HG02943 (cell line): Measurements from ENCODE around the gene PPP2R5B.

Experiments used
- ATAC-seq: cut with Tn5 transposase; IDR thresholded peaks from one replicate; pipeline ENCODE4 v1.9.1; 2021; ENCODE audit warnings: mild to moderate bottlenecking, low read depth, moderate library complexity; ENCODE audit not compliant: unreplicated experiment

The PPP2R5B gene

DNA sequence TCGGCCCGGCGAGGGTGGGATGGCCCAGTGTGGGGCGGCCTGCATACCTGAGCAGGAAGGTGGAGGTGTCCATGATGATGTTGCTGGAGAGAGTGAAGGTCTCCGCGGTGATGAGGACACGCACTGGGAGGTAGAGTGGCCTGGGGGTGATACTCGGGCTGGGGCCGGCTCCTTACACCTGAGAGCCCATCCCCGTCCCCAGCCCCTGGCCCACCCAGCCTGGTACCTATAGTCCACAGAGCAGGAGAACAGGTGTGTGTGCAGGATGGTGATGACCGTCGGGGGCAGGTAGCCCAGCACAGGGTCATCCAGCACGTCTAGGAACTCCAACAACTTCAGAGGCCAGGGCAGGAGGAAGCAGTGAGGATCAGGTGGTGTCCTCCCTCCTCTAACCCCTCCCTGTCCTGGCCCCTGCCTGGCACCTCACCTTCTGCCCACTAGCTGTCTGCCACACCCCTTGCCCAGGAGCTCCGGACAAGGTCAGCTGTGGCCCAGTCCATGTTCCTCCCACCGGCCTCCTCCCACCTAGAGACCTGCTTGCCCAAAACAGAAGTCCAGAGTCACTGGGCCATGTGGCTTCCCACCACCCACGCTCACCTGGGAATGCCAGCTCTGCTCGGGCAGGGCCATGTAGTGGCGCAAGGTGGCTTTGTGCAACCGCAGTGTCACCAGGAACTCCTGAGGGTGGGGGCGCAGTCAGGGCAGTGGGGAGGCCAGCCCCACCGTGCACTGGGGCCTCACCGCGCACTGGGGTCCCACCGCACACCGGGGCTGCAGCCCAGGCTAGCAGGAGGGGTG lies 18.8 kb upstream of the PPP2R5B start:
- ATAC-seq, result no peak

DNA sequence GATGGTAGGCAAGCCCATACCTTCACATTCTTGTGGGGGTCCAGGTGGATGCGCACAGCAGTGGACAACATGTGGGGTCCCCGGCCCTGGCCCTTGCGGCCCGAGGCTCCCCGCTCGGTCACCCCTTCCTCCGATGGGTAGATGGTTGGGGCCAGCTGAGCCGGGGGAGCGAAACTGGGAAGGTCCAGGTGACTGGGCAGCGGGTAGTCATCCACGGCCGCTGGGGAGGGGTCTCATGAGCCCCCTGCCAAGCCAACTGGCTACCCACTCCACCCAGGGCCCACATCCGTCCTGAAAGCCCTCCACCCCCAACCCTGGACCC lies 18.2 kb upstream of the PPP2R5B start:
- no peak for ATAC-seq

DNA sequence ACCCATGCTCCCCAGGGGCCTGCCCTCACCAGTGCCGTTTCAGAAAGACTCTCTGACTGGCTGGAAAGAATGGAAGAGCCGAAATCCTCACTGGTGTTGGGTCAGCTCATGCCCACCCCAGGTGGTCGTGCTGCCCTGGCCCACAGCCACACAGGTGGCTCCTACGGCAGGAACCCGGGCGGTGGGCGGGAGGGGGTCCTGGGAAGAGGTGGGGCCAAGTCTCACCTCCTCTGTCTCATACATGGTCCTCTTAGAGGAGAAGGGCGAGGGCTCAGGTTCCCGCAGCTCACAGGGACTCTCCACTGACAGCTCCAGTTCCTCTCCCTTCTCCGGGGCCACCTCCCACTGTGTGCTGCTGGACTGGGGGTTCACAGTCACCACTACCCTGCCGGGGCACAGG lies 15.7 kb upstream of the PPP2R5B start:
- no peak for ATAC-seq

DNA sequence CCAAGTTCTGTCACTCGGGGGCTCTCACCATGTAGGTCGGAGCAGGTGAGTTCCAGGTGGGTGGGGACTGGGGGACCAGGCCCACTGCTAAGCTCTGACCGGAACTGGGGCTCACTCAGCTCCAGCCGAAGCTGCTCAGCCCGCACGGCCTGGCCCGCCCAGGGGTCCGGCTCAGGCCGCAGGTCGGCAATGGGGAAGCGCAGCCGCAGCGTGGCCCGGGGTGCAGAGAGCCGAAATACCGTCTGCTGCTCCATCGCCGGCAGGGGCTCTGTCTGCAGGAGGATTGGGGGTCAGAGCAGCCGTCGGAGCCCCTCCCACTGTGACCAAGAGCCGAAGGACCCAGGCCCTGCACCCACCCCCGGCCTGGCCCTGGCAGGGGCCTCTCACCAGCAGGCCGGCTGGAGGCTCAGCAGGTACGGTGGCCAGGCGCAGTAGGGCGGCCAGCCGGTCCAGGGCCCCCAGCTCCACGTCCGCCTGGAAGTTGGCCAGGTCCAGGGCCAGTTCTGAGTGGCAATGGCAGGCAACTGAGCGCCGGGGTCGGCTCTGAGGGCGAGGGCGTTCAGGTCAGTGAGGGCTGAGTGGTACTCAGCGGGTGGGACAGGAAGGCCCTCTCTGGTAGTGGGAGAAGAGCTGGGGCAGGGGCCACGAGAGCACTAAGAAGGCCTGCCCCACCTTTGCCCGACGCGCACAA lies 14.7 kb upstream of the PPP2R5B start:
- ATAC-seq, result no peak

DNA sequence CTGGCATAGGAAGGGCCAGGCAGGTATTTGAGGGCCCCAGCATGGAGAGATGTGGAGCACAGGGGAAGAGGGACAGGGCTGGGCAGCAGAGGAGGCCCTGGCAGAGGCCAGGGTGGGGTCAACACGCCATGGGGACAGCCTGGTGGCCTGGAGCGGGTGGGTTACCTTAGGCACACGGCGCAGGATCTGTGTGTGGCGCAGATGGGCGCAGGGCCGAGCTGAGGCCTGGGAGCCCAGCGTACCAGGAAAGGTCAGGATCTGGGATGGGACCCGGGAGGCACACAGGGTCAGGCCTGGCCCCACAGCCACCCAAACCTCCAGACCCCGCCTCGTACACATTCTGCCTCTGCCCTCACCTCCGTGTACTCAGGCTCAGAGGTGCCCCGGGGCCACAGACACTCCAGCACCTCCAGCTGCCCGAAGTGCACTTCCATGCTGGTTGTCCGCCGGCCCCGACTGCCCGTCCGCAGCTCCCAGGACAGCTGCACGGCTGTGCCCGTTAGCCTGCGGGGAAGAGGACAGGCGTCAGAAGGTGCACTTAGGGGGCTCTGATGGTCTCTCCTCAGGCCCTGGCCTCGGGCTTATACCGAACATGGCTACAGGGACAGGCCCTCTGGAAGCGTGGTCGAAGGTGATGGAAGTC lies 13.9 kb upstream of the PPP2R5B start:
- no peak for ATAC-seq

DNA sequence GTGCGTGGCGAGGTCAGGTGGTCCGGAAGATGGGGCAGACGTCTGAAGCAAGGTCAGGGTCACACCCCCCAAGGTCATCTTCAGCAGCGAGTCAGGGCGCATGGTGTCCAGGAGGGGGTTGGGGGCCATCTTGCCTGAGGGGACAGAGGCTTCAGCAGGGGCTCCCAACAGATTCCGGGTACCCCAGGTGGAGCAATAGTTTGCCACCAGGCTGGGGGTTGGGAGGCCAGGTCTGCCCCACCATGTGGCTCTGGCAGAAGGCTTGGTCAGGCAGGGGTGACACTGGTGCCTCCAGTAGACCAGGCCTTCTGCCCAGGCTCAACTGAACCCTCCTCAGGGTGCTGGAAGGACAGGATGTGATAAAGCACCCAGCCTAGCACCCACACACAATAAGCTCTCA lies 13.3 kb upstream of the PPP2R5B start:
- ATAC-seq, result no peak

DNA sequence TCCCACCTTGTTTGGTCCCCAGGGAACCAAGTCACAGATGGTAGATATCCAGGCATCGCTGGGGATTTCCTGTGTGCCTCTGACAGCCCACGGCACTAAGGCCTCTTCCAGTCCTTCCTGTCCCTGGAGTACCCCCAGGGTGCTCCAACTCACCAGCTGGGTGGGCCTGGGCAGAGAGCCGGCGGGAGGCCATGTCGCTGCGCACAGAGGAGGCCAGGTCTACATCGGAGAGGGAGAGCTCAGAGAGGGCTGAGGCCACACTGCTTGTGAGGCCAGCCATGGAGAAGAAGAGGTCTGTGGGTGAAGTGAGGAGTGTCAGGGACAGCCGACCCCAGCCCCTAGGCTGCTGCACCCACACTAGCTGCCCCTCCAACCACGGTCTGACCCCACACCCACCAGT lies 12.8 kb upstream of the PPP2R5B start:
- no peak for ATAC-seq

DNA sequence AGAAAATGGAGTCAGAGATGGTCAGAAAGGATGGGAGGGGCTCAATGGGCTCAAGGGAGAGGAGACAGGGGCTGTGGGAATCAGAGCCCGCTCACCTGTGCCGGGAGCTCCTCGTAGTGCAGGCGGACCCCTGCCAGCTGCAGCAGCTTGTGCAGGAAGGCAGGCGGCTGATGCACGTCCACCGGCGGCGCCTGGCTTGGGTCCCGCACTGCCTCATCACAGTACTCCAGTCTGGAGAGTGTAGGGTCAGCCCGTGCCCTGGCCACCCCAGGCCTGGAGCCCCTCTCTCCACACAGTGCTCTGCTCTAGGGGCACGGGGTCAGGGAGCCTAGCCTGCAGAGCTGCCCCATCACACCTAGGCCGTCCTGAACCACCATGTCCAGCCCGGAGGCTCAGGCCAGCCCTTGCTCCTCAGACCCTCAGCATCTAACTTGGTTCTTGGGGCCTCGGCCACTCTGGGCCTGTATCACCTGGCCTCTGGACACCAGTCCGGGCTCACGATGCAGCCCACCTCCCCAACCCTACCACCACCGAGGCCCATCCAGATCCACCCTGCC lies 11.2 kb upstream of the PPP2R5B start:
- no peak for ATAC-seq

DNA sequence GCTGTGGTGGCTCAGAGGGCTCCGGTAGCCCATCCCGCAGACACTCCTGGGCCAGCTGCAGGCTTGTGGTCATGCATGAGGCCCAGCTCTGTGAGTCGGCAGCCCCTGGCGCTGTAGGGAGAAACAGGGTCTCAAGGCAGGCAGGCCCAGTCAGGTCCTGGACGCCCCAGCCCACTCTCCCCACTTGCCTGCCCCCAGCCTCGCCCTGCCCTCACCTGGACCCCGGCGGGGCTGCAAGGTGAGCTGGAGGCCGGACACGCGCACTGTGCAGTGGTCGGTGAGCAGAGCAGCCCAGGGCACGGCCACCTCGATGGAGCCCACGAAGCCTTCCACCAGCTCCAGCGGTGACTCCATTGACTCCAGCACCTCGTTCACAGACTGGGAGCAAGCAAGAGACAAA lies 10.4 kb upstream of the PPP2R5B start:
- no peak for ATAC-seq

DNA sequence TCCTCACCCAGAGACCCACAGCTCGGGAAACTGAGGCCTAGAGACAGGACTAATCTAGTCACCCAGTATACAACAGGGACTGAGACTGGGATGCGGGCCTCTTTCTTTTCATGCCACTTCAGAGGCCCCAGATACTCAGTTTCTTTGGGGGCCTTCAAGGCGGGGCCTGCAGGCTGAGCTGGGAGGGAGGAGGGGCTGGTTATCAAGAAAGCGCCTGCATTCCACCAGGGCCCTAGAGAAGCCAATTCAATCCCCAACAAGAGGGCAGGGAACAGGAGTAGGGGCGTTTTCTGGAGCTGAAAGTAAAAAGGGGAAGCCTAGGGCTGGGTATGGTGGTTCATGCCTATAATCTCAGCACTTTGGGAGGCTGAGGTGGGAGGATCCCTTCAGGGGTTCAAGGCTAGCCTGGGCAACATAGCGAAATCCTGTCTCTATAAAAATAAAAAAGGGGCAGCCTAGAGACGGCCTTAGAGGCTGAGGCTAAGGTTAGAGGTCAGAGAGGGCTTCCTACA lies 9.1 kb upstream of the PPP2R5B start:
- no peak for ATAC-seq

DNA sequence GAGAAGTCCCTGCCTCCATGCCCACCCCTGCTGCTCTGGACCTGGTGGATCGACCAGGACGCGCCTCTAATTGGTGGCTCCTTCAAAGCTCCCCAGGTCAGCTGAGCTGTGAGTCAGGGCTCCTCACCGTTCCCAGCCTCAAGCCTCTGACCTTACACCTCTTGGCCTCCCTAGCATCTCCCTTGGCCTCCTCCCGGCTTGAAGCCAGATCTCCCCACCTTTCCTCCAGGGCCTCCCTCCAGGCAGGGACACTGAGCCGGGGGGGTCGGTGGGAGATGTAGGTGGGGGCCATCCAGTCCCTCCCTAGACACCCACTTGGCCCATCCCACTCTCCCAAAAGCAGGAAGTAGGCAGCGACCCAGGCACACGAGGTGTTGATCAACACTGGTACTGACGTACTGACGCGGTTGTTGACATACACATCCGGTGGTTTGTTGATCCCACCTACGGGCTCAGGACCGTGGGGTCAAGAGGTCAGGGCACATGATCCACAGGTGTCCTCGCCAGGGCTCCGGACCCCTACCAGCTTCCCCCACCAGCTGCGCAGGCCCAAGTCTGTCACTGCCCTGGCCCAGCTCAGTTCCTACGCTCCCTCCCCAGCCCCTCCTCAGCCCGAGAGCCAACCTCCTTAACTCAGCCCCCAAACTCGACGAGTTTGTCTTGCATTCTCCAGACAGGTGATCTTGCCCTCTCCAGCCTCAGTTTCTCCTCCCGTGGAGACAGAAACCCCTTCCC lies 8.3 kb upstream of the PPP2R5B start:
- ATAC-seq, result no peak

DNA sequence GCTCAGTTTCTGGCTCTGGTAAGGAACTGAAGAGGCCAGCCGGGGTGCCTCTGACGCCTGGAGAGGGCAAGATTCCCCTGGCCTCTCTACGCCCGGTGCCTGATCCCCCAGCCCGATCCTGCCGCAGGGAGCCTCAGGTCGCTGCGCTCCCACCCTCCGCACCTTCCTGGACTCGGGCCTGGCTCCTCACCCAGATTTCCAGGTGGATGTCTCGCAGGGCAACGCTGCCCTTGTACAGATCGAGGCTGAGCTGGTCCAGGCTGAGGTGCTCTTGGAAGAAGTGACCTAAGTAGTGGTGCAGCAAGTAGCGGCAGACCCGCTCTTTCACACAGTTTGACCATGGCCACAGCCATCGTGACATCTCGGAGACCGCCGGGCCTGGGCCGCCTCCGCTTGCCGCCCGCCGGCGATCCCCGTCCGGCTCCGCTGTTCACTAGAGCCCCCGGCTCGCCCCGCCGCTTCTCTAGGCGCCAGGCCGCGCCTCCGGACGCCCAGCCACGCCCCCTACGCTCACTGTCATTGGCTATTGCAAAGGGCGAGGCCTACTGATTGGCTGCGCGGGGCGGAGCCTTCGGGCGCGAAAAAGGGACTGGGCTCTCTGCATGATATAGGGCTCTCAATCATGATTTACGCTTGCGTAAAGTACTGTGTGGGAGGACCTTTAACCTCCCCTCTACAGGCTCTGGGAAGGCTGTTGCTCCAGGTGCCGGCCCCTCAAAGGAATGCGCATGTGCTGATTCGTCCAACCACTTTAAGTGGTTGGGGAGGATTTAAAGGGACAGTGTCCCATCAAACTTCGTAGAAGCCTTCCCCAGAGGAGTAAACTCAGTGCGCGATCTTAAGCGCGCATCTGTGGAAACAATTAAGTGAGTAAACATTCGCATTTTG lies 7.5 kb upstream of the PPP2R5B start, which contains the start of gene ATG2A:
TSS of gene ATG2A (minus strand) at position 435 of the 888 bp plus-strand sequence. CDS start at position 361, 74 bp downstream.
- ATAC-seq, result peak; percentile 92

DNA sequence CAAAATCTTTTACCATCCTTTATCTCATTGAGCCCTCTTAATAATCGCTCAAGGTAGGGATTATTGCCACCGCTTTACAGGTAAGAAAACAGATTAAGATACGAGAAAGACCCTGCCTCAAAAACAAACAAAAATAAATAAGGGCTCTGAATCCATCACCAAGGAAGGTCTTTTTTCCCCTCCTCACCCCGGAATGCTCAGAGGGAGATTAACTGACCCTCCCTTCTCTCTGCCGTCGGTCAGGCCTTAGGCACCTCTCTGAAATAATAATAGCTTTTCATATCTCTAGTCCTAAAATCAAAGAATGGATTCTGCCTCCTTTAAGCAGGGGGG lies 6.9 kb upstream of the PPP2R5B start:
- ATAC-seq, result no peak

DNA sequence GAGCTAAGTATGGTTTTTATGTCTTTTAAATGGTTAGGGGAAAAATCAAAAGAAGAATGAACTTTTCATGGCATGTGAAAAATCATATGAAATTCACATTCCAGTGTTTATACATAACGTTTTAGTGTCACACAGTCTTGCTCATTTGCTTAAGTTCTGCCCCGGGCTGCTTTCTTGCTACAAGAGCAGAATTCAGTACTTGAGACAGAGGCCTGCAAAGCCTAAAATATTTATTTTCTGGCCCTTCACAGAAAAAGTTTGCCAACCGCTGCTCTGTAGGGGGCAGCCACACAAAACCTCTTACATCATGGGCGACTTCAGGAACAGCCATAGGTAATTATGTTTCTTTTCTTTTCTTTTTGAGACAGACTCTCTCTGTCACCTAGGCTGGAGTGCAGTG lies 6.5 kb upstream of the PPP2R5B start:
- ATAC-seq, result no peak

DNA sequence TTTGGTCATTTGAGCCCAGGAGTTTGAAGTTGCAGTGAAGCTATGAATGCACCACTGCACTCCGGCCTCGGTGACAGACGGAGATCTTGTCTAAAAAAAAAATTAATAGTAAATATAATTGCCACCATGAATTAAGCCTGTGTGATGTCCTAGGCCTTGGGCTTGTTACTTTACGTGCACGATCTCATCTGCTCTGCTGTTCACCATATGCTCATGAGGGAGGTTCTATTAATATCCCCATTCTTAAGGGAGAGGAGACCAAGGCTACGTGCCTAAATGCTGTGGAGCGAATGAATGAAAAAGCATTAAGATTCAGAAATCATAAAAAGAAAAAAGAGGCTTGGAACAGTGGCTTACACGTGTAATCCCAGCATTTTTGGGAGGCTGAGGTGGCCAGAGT lies 4.9 kb upstream of the PPP2R5B start:
- ATAC-seq, result no peak

DNA sequence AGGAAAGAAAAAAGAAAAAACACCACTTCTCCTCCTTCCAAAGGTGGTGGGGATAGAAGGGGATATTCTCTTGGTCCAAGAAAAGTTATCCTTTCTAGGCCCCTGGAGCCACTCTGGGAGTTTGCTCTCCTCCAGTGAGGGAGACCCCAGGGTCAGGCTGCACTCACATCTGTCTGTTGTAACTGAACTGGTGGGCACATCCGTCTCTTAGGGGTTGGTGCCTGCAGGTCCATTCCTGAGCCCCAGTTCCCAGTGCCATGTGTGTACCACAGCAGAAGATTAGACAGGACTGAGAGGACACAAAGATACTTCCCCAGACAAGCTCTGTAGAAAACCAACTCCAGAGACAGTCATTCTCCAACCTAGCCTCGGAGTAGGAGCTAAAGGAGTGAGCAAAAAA lies 4.4 kb upstream of the PPP2R5B start:
- ATAC-seq, result no peak

DNA sequence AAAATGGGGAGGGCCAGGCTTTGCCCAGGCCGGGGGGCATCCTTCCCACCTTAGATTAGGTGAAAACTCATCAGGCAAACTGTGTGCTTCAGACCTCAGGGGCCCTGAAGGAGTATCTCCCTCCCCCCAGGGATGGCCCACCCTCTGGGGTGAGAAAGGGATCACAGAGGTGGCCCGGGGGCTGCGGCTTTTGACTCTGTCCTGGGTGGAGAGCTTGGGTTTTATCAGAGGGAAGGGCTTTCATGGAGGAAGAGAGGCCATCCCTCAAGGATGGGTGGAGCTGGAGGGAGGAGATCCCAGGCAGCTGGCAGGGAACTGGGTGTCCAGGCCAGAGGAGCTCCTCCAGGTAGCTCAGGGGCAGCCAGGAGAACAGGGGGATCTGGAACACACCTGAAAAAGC lies 3.1 kb upstream of the PPP2R5B start:
- ATAC-seq, result no peak

DNA sequence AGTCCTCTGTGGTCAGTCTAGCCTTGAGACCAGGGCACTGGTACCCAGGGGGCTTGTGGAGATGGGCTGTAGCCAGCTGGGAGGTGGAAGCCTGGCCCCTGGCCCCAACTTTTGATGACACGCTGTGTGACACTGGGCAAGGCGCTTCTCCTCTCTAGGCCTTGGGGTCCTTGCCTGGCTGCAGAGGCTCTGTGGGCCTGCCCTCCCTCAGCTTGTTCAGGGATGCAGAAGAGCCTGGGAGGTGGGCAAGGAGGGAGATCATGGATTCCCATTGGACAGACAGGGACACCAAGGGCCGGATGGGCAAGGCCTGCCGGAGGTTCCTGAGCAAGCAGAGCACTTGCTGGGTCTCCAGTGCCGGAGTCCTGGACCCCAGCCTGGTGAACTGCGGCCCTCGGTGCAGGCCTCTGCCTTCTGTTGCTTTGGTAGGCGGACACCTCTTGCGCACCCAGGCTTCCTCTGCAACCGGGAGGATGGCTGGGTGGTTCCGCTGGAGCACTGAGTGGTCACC lies 1.3 kb upstream of the PPP2R5B start:
- ATAC-seq, result no peak

DNA sequence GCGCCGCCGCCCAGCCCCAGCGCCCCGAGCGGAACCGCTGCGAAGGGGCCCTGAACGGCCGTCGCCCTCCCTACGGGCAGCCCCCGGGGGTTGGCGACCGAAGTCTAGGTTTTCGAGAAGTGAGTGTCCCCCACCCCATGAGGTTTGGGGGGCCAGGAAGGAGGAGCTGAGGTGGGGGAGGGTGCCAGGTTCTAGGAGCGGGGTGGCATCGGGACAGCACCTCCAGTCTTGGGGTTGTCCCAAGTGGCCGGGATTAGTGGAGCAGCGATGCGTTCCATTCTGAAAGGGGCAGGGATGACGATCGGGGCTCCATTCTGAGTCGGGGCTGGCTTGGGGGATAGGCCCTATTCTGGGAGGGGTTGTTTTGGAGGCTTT lies 408 bp downstream of the PPP2R5B start:
- no peak for ATAC-seq
